Spleen (tissue), 11 donors: Measurements from ENCODE around the gene RAPGEF4. TPM values are rescaled to one million over a fixed set of nuclear protein-coding genes. Genes with fewer than 3 reads are reported as not detected.

Experiments
- DNase-seq: peaks from one replicate; pipeline ENCODE4 v3.0.0-alpha.2; 2020
- H3K27ac ChIP-seq, 8 donors: fragments of 200-600 bp; sonication (generic) in 7 of 8; 1 replicate in 4 of 8; 2 replicates in 4 of 8; pipeline versions ENCODE4 v1.5.0 to v1.8.0; 2016 to 2021; ENCODE audit warnings: inconsistent platforms in 4 of 8, mild to moderate bottlenecking in 4 of 8, moderate library complexity in 1 of 8
- H3K27me3 ChIP-seq, 7 donors: fragments of 200-600 bp; sonication (generic) in 6 of 7; replicated peaks in 1 of 7; 1 replicate in 4 of 7; 2 replicates in 3 of 7; pipeline versions ENCODE4 v1.5.0 to v1.8.0; 2016 to 2021; ENCODE audit warnings: inconsistent platforms in 3 of 7, mild to moderate bottlenecking in 1 of 7
- H3K36me3 ChIP-seq, 6 donors: fragments of 200-600 bp; sonication (generic) in 5 of 6; 1 replicate in 4 of 6; 2 replicates in 2 of 6; pipeline versions ENCODE4 v1.5.0 to v1.8.0; 2016 to 2021; ENCODE audit warnings: inconsistent platforms in 2 of 6
- H3K4me1 ChIP-seq, 6 donors: fragments of 200-600 bp; sonication (generic) in 5 of 6; 1 replicate in 3 of 6; 2 replicates in 3 of 6; pipeline versions ENCODE4 v1.5.0 to v1.8.0; 2016 to 2021; ENCODE audit warnings: inconsistent platforms in 3 of 6
- H3K4me3 ChIP-seq, 8 donors: fragments of 200-600 bp; sonication (generic) in 7 of 8; 1 replicate in 4 of 8; 2 replicates in 4 of 8; pipeline versions ENCODE4 v1.5.0 to v1.8.0; 2016 to 2021; ENCODE audit warnings: inconsistent platforms in 4 of 8, mild to moderate bottlenecking in 4 of 8, moderate library complexity in 2 of 8
- H3K9me3 ChIP-seq, 8 donors: fragments of 200-600 bp; sonication (generic) in 7 of 8; 1 replicate in 4 of 8; 2 replicates in 4 of 8; pipeline versions ENCODE4 v1.5.0 to v1.8.0; 2016 to 2021; ENCODE audit warnings: inconsistent platforms in 4 of 8
- POLR2A ChIP-seq, 3 donors: fragments of 450-650 bp; IDR thresholded peaks; one replicate each; pipeline ENCODE4 v1.5.1; 2017; ENCODE audit warnings: antibody characterized with exemption in 3 of 3, mild to moderate bottlenecking in 1 of 3
- POLR2AphosphoS5 ChIP-seq, 3 donors: sonication (generic); formaldehyde crosslinking; IDR thresholded peaks; one replicate each; pipeline ENCODE4 v1.5.1; 2017; ENCODE audit warnings: antibody characterized with exemption in 3 of 3
- WGBS, 5 donors: extraction: QIAGEN DNeasy Blood & Tissue Kit in 3 of 5; methylation state at CpG; one replicate each; pipeline versions ENCODE4 v1.1.5 to v1.1.7; 2013 to 2018; 5-methylcytosine and 5-hydroxymethylcytosine counted together
- intact Hi-C: fragments of 100-400 bp; cut with DNase I; formaldehyde crosslinking; loops from one replicate; pipeline ENCODE4 v1.15.0; 2023; ENCODE audit warnings: low total_unique reads
- polyA plus RNA-seq, 3 donors: library from polyadenylated mRNA; stranded (reverse); fragments of 200-250 nt; gene quantifications; one replicate each; pipeline ENCODE4 v1.2.1, GENCODE V29; 2013
- total RNA-seq, 7 donors: library from RNA; depleted of rRNA in 3 of 7; stranded (reverse); fragments of >200 nt in 3 of 7; fragmentation: NEBNext Ultra II Directional in 4 of 7; extraction: Animal tissue kit (Norgen Biotek cat#: 25700) in 4 of 7; gene quantifications; one replicate each; pipeline versions ENCODE4 v1.1.0 to v1.2.1, GENCODE V29; 2016 to 2021
- TF ChIP-seq, protein P1 (sequence below), 11 experiments: fragments of 200-600 bp in 7 of 11; fragments of 450-650 bp in 4 of 11; sonication (generic) in 4 of 11; IDR thresholded peaks in 8 of 11; conservative IDR thresholded peaks in 3 of 11; 1 replicate in 7 of 11; 2 replicates in 4 of 11; pipeline versions ENCODE4 v1.4.0 to v1.8.0; 2016 to 2021; ENCODE audit warnings: antibody characterized with exemption in 11 of 11, inconsistent platforms in 4 of 11, mild to moderate bottlenecking in 1 of 11
- donor health status: healthy with polysubstance abuse.
- donor health status: DM: no; HTN: no; CAD: no; lungs with moderate emphysema.
- donor health status: DM: no; HTN: no; CAD: no.
- donor health status: Bipolar disorder and iron deficiency.
- donor health status: healthy.
- donor health status: DM: no; HTN: no; CAD: no.
- donor health status: DM: yes; HTN: yes; CAD: no.

Gene RAPGEF4
- total and polyA plus RNA-seq, 10 donors: 0.52 to 11.0 (median 1.9) TPM

DNA sequence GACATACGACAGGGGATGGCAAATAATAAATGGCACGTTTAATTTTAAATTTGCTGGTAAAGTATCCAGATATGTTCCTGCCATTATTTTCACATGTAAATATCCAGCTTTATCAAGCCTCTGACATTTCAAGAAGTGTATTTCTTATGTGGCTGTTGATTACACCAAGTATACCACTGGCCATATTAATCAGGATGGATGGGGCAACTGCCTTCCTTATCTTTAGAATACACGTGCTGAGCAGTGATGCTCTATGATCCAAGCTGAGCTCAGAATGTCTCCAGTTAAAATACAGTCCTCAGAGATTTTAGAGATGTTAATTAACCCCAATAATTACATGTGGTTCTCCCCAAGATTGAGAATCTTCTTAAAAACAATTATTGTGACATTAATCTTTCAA lies 38.3 kb upstream of the RAPGEF4 start:
- Histone ChIP-seq H3K27ac (no peak overlapping the region), H3K9me3 (peaks cover 0 to 6% (median 0%) of the 10 kb centered on the region in 8 donors), H3K4me1 (peaks cover 0 to 13% (median 0%) of the 10 kb centered on the region in 6 donors), H3K36me3 (no peaks in the 10 kb centered on the region), H3K4me3 (no peak overlapping the region), H3K27me3 (no peaks in the 10 kb centered on the region)
- TF ChIP-seq, protein P1, sequence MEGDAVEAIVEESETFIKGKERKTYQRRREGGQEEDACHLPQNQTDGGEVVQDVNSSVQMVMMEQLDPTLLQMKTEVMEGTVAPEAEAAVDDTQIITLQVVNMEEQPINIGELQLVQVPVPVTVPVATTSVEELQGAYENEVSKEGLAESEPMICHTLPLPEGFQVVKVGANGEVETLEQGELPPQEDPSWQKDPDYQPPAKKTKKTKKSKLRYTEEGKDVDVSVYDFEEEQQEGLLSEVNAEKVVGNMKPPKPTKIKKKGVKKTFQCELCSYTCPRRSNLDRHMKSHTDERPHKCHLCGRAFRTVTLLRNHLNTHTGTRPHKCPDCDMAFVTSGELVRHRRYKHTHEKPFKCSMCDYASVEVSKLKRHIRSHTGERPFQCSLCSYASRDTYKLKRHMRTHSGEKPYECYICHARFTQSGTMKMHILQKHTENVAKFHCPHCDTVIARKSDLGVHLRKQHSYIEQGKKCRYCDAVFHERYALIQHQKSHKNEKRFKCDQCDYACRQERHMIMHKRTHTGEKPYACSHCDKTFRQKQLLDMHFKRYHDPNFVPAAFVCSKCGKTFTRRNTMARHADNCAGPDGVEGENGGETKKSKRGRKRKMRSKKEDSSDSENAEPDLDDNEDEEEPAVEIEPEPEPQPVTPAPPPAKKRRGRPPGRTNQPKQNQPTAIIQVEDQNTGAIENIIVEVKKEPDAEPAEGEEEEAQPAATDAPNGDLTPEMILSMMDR (IDR thresholded peaks at IDR 0.05 in 8 of 11, conservative IDR thresholded peaks at IDR 0.05 in 3 of 11): no peak
- TF ChIP-seq POLR2A (IDR thresholded peaks at IDR 0.05) (no peak), POLR2AphosphoS5 (IDR thresholded peaks at IDR 0.05) (no peak)
- intact Hi-C loops: no loop called here
- WGBS, 5 donors: 72 to 91% (median 82%) methylated on average over 3 of the region's 3 CpGs
- DNase-seq: no peak

DNA sequence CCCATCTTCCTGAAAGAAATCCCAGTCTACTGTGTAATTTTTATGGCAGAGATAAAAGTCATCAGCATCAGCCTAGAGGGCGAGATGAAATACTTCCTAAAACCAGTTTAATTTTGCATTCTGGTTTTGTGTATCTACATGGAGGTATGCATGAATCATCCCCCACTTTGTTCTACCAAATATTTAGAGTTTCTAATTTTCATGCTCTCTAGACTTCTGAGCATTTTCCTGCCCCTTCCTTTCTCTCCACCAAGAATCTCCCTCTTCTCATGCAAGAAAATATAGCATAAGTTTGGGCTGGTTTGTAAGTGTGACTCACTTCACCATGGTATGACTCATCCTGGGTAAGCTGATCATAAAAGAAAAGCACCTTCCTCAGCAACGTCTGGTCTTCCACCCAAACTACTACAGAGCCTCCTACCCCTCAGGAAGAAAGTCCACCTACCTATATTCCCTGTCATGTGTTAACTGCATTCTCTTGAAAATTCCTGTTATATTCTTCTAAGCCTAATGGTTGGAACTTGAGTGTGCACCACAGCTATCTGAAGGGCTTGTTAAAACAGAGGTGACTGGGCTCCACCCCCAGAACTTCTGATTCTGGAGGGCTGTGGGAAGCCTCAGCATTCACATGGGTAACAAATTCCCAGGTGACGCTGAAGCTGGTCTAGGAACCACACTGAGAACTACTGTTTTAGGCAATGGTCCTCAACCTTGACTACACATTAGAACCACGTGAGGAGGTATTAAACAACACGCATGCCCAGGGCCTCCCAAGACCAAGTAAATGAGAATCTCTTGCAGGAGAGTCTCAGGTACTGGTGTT lies 37.4 kb upstream of the RAPGEF4 start:
- no peak for TF ChIP-seq POLR2A (IDR thresholded peaks at IDR 0.05)
- TF ChIP-seq, protein P1 (IDR thresholded peaks at IDR 0.05 in 8 of 11, conservative IDR thresholded peaks at IDR 0.05 in 3 of 11): no peak
- TF ChIP-seq POLR2AphosphoS5 (IDR thresholded peaks at IDR 0.05): no peak
- WGBS, 5 donors: 64 to 75% (median 70%) methylated on average over 5 of the region's 5 CpGs
- Histone ChIP-seq H3K9me3 (peaks cover 0 to 6% (median 0%) of the 10 kb centered on the region in 8 donors), H3K4me1 (peaks cover 0 to 7% (median 0%) of the 10 kb centered on the region in 6 donors), H3K27me3 (no peaks in the 10 kb centered on the region), H3K27ac (no peak overlapping the region), H3K36me3 (no peaks in the 10 kb centered on the region), H3K4me3 (no peak overlapping the region)
- intact Hi-C loops: no loop called here
- DNase-seq: no peak

DNA sequence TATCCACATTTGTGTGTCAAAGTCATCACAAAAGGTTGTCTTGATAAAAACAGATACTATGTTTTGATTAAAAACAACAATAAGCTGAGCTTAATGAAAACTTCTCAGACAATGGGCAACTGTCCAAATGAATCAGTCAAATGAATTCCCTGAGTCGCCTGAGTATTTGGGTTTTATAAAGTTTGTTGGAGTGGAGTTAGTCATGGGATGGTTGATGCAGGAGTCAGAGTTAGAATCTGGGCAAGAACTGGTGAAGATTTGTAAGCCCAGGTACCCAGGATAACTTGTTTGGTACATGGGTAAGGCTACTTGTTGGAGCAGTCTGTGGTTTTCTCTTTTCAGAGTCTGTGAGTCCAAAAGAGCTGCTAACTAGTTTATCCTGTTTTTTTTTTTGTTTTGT lies 34.4 kb upstream of the RAPGEF4 start:
- DNase-seq: no peak
- intact Hi-C loops: no loop called here
- H3K27ac ChIP-seq: no peak overlapping the region

DNA sequence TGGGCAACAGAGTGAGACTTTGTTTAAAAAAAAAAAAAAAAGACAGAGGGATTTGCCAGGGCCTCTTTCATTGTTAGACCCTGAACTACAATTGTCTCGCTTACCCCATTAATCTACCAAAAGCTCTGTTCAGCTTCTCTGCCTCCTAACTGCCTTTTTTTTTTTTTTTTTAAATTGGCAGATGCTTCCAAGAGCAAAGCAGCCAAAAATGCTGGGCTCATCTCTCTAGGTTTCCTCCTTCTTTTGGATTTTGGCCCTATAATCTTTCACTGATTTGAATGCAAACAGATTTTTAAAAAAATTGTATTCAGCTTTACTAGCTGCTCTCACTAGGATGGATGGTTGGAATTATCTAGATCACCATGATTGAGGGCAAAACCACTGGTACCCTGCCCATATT lies 33.2 kb upstream of the RAPGEF4 start:
- Histone ChIP-seq H3K27me3 (peaks cover 0 to 9% (median 0%) of the 10 kb centered on the region in 7 donors), H3K27ac (no peak overlapping the region), H3K36me3 (no peaks in the 10 kb centered on the region), H3K9me3 (peaks cover 0 to 6% (median 0%) of the 10 kb centered on the region in 8 donors), H3K4me3 (no peak overlapping the region), H3K4me1 (no peaks in the 10 kb centered on the region)
- 84 to 96% (median 93%) methylated on average over 1 of the region's 1 CpG for WGBS, 5 donors
- DNase-seq: no peak
- intact Hi-C loops: no loop called here
- TF ChIP-seq, protein P1 (IDR thresholded peaks at IDR 0.05 in 8 of 11, conservative IDR thresholded peaks at IDR 0.05 in 3 of 11): no peak
- TF ChIP-seq POLR2AphosphoS5 (IDR thresholded peaks at IDR 0.05): no peak
- no peak for TF ChIP-seq POLR2A (IDR thresholded peaks at IDR 0.05)

More for the DNA sequence above, 34.4 kb upstream of the RAPGEF4 start:
- Histone ChIP-seq H3K9me3 (peaks cover 0 to 6% (median 0%) of the 10 kb centered on the region in 8 donors), H3K4me3 (no peak overlapping the region), H3K27me3 (no peaks in the 10 kb centered on the region), H3K36me3 (no peaks in the 10 kb centered on the region), H3K4me1 (no peaks in the 10 kb centered on the region)
- 39 to 89% (median 78%) methylated on average over 1 of the region's 1 CpG for whole genome bisulfite sequencing, 5 donors
- TF ChIP-seq POLR2A (IDR thresholded peaks at IDR 0.05) (no peak), POLR2AphosphoS5 (IDR thresholded peaks at IDR 0.05) (no peak)
- TF ChIP-seq, protein P1 (IDR thresholded peaks at IDR 0.05 in 8 of 11, conservative IDR thresholded peaks at IDR 0.05 in 3 of 11): no peak
